ENCODE measurements around the gene ACSF3. TPM values are rescaled to one million over a fixed set of nuclear protein-coding genes. Genes with fewer than 3 reads are reported as not detected.

The ACSF3 gene
- total RNA-seq, 2 experiments from 2014 or later = 44.7 to 49.5 TPM

- Mint-ChIP-seq H3K27ac (no peak overlapping the region), H3K27me3 (no peaks in the 10 kb centered on the region), H3K4me3 (no peak overlapping the region), H3K4me1 (ENCODE audit: low read depth) (no peaks in the 10 kb centered on the region), H3K9me3 (peaks cover 2% of the 10 kb centered on the region), H3K36me3 (ENCODE audit: low read depth) (no peaks in the 10 kb centered on the region)
- intact Hi-C loops (cut with DNase I, micrococcal nuclease) = no loop called here
- Histone ChIP-seq H3K4me1 (ENCODE audit: insufficient read depth, low read length) (peaks cover 16% of the 10 kb centered on the region), H3K4me3 (ENCODE audit: low read length) (no peak overlapping the region), H3K36me3 (ENCODE audit: insufficient read depth, low read length) (no peaks in the 10 kb centered on the region), H3K9me3 (ENCODE audit: control insufficient read depth in 1 of 2, insufficient read depth in 1 of 2, low read length in 2 of 2) (no peaks in the 10 kb centered on the region), H3K27me3 (ENCODE audit: control insufficient read depth in 1 of 2, insufficient read depth in 2 of 2, low read length in 2 of 2) (no peaks in the 10 kb centered on the region), H3K27ac (ENCODE audit: low read depth in 1 of 2, low read length in 2 of 2) (no peak overlapping the region)
- DNase-seq (no peak), ATAC-seq (ENCODE audit: poor library complexity) (no peak)
- CTCF ChIA-PET = no interaction called here
- POLR2A ChIA-PET = no interaction called here
- no peak for TF ChIP-seq CTCF (IDR thresholded peaks at IDR 0.05)
These were observed 43.4 kb upstream of the ACSF3 start for GRCh38 chr16:89050119-89050867.

GRCh38 chr16:89050868-89051311, 42.8 kb upstream of the ACSF3 start:
- H3K4me3 Mint-ChIP-seq = no peak overlapping the region
- H3K27ac Mint-ChIP-seq = no peak overlapping the region
- CTCF ChIA-PET = no interaction called here
- no peaks in the 10 kb centered on the region for H3K27me3 Mint-ChIP-seq
- ATAC-seq (ENCODE audit: poor library complexity) = no peak
- POLR2A ChIA-PET = no interaction called here
- no peak for DNase-seq
- Histone ChIP-seq H3K9me3 (ENCODE audit: control insufficient read depth in 1 of 2, insufficient read depth in 1 of 2, low read length in 2 of 2) (no peaks in the 10 kb centered on the region), H3K36me3 (ENCODE audit: insufficient read depth, low read length) (no peaks in the 10 kb centered on the region), H3K4me1 (ENCODE audit: insufficient read depth, low read length) (peaks cover 16% of the 10 kb centered on the region), H3K27me3 (ENCODE audit: control insufficient read depth in 1 of 2, insufficient read depth in 2 of 2, low read length in 2 of 2) (no peaks in the 10 kb centered on the region), H3K4me3 (ENCODE audit: low read length) (no peak overlapping the region), H3K27ac (ENCODE audit: low read depth in 1 of 2, low read length in 2 of 2) (no peak overlapping the region)
- TF ChIP-seq CTCF (IDR thresholded peaks at IDR 0.05) = no peak
- no peaks in the 10 kb centered on the region for H3K36me3 Mint-ChIP-seq (ENCODE audit: low read depth)
- intact Hi-C loops (cut with DNase I, micrococcal nuclease) = no loop called here
- peaks cover 2% of the 10 kb centered on the region for H3K9me3 Mint-ChIP-seq
- no peaks in the 10 kb centered on the region for H3K4me1 Mint-ChIP-seq (ENCODE audit: low read depth)

GRCh38 chr16:89051521-89052166, 42.0 kb upstream of the ACSF3 start:
- POLR2A ChIA-PET = no interaction called here
- CTCF ChIA-PET = no interaction called here
- Mint-ChIP-seq H3K4me1 (ENCODE audit: low read depth) (no peaks in the 10 kb centered on the region), H3K27ac (no peak overlapping the region), H3K36me3 (ENCODE audit: low read depth) (no peaks in the 10 kb centered on the region), H3K9me3 (no peaks in the 10 kb centered on the region), H3K27me3 (no peaks in the 10 kb centered on the region), H3K4me3 (no peak overlapping the region)
- Histone ChIP-seq H3K27me3 (ENCODE audit: control insufficient read depth in 1 of 2, insufficient read depth in 2 of 2, low read length in 2 of 2) (no peaks in the 10 kb centered on the region), H3K36me3 (ENCODE audit: insufficient read depth, low read length) (no peaks in the 10 kb centered on the region), H3K27ac (ENCODE audit: low read depth in 1 of 2, low read length in 2 of 2) (no peak overlapping the region), H3K9me3 (ENCODE audit: control insufficient read depth in 1 of 2, insufficient read depth in 1 of 2, low read length in 2 of 2) (no peaks in the 10 kb centered on the region), H3K4me1 (ENCODE audit: insufficient read depth, low read length) (peaks cover 16% of the 10 kb centered on the region), H3K4me3 (ENCODE audit: low read length) (no peak overlapping the region)
- ATAC-seq (ENCODE audit: poor library complexity) = no peak
- intact Hi-C loops (cut with DNase I, micrococcal nuclease) = no loop called here
- no peak for DNase-seq
- no peak for TF ChIP-seq CTCF (IDR thresholded peaks at IDR 0.05)

Data from CD4-positive, alpha-beta T cell (primary cell).